ENCODE data around the gene DRD3.

DNA sequence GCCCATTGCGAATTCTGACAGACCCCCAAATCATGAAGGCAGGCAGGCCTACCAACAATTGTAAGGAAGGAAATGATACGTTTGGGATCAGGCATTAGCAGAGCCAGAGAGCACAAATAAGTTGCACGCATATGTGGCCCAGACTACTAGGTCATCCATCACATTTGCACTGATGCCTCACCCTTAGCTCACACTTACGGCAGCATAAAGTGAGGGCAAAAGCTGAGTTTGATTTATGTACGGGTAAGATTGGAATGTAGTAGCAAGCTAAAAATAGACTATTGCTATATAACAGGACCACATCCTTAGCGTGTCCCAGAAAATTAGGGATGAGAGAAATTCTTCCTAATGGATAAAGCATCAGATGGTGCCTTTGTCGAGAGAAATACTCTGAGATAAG is 63.7 kb downstream of the DRD3 start:
- TF ChIP-seq SP1 (IDR thresholded peaks at IDR 0.05): no peak
- no peak for TF ChIP-seq SUZ12 (IDR thresholded peaks at IDR 0.05)
- TF ChIP-seq FOXA1 (IDR thresholded peaks at IDR 0.05): no peak
- TF ChIP-seq FOXM1 (IDR thresholded peaks at IDR 0.05; ENCODE audit: borderline replicate concordance): no peak
- no peak for TF ChIP-seq LEF1 (IDR thresholded peaks at IDR 0.05; ENCODE audit: borderline replicate concordance)
- TF ChIP-seq ZNF384 (IDR thresholded peaks at IDR 0.05): no peak
- TF ChIP-seq BHLHE40 (IDR thresholded peaks at IDR 0.05; ENCODE audit: borderline replicate concordance): no peak
- TF ChIP-seq ARNT (IDR thresholded peaks at IDR 0.05): no peak
- no peak for TF ChIP-seq HDGF (IDR thresholded peaks at IDR 0.05; ENCODE audit: borderline replicate concordance)
- no peak for TF ChIP-seq NFRKB (IDR thresholded peaks at IDR 0.05)
- TF ChIP-seq FOXK2 (IDR thresholded peaks at IDR 0.05): no peak
- TF ChIP-seq TARDBP (IDR thresholded peaks at IDR 0.05): no peak

Measured in HEK293T (cell line).